HG02610 (cell line): ENCODE measurements around the gene RPAP3.

Source experiments
- ATAC-seq: cut with Tn5 transposase; IDR thresholded peaks from one replicate; pipeline ENCODE4 v1.9.1; 2021; ENCODE audit warnings: mild to moderate bottlenecking, moderate library complexity; ENCODE audit not compliant: unreplicated experiment

RPAP3 gene

GRCh38 chr12:47722136-47722834 lies 16.5 kb upstream of the RPAP3 start:
- no peak for ATAC-seq

- no peak for ATAC-seq
Measured at GRCh38 chr12:47721431-47721973, 15.7 kb upstream of the RPAP3 start.

DNA sequence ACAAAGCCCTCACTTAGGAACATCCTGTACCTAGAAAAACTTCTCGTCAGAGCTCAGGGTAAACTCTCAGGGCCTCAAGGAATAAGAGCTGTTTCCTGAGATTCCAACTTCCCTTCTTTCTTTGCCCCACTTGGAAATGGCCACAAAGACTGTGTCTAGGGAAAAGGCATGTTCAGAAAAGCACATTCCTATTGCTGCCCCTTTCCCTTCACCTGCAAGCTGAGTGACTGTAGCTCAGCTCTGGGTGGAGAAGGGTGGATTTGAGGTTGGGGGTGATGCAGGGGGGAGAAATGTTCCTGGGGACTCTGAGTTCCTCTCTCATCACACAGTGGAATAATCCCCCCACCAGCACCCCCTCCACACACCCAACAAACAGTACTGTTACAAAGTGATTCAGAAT lies 12.7 kb upstream of the RPAP3 start:
- ATAC-seq: no peak

DNA sequence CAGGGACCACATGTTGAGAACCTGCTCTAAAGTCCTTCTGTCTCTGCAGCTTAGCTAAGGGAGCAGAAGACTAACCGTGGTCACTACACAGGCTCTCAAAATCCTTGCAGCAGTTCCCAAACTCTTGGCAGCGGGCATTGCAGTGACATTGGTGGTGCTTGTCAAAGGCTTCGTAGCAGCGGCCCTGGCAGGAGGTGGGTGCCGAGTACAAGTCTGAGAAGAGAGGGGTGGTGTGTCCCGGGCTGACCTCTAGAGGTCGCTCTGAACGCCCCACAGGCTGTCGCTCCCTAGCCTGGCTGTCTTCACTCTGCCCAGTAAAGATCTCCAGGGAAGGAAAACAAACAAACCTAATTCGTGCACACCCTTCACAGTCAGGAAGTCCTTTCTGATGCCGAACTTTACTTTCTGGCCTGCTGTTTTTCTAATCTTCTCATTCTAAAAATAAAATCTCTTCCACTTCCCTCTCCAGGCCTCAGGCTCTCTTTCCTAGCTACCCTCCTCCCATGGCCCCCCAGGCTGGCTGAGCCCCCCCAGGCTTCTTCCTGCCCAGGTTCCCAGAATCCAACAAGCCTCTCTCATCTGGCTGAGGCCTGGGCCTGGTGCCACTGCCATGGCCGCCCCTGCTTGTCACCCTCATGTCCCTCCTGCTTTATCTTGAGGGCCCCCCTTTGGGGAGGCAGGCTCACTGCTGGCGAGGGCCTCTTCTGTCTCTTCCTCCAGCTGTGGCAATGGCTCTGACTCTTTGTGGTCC lies 11.8 kb upstream of the RPAP3 start:
- ATAC-seq: no peak

DNA sequence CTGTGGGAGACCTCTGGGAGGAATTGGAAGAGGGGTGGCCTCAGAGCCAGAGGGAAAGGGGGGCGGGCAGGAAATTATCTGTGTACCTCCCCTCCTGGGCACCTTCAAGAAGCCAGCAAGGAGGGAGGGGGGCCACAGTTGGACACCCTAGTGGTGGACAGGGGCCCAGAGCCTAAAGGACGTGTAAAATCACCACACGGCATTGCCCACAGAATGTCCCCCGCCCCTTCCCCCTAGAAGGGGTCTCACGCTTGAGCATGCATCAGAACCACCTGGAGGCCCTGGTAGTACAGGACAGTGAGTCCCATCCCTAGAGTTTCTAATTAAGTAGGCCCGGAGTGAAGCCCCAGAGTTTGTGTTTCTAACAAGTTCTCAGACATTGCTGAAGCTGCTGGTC lies 11.2 kb upstream of the RPAP3 start:
- no peak for ATAC-seq

- ATAC-seq: no peak
Measured at GRCh38 chr12:47715877-47716548, 10.2 kb upstream of the RPAP3 start.

DNA sequence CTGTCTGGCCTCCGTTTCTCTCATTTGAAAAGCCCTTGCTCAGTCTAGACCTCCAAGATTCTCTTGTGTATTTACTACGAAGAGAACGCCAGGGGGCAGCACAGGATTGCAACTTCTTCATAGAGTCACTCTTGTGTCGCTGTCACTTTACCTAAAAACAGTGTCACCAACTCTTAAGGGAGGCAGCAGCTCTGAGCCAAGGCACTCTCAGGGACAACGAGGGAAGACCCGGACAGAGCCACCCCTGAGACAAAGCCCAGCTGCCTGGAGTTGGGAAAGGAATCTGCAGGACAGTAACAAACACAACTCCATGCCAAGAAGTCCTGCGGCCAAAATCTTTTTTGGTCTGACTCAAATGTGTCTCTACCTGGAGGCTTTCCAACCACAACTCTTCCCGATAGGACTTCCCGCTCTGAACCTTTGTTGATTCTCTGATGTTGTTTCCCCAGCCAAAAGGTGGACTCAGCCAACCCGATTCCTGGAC lies 9.6 kb upstream of the RPAP3 start:
- ATAC-seq: peak; percentile 72

- ATAC-seq: no peak
Measured at GRCh38 chr12:47714826-47715386, 9.1 kb upstream of the RPAP3 start.

- ATAC-seq: no peak
Measured at GRCh38 chr12:47712171-47712570, 6.3 kb upstream of the RPAP3 start.

DNA sequence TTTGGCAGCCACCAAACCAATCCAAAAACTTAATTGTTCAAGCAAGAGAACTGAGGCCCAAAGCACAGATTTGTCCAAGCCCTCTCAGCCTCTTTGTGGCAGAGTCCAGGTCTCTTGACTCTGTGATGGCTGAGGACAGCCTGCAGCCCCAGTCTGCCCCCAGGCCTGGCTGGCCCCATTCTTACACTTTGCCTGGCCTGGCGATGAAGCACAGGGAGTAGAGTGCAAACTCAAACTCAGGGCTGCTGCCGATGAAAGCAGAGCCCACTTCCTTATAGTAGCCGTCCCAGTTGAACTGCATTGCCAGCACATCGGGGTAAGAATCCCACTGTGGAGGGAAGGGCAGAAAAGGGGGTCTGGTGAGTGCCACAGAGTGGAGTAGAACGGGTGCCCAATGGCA lies 5.6 kb upstream of the RPAP3 start:
- ATAC-seq: no peak

GRCh38 chr12:47710278-47710677 lies 4.4 kb upstream of the RPAP3 start:
- no peak for ATAC-seq

- no peak for ATAC-seq
Measured at GRCh38 chr12:47709671-47710070, 3.8 kb upstream of the RPAP3 start.

DNA sequence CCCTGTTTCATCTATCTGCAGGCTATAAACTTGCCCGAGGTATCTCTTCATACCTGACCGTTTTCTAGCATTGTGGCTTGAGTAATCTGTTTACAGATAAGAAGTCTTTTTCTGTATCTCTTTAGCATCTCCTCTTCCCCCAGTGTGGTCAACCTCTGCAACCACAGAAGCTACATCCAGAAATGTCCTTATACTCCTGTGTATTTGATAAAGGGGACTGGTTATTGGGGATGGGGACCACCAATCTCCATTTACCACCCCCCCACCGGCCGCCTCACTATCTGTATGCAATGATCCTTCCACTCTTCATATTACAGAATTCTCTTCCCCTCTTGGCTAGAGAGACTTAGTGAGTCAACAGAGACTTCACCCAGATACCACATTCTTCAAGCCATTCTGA lies 3.4 kb upstream of the RPAP3 start:
- ATAC-seq: no peak

DNA sequence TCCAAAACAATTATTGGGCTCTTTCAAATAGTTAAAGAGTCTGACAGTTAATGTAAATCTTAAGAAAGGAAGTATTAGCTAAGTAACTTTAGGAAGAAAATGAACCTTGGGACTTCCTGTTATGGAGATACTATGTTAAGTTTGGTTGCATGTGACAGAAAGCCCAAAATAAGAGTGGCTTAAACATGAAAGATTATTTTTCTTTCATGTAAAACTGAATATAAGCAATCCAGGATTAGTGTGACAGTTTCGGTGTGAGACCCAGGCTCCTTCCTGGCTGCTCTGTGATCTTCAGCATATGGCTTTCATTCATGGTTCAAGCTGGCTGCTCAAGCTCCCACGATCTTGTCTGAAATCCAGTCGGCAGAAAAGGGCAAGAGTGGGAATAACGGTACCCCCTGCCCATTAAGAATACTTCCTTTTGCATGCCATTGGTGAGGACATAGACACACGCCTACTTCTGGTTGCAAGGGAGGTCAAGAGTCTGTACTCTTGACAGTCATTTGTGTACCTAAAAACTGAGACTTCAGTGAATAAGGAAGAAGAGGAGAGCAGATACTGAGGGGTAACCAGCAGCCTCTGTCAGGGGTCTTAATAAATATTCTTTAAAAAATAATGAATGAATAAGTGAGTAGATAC lies 2.2 kb upstream of the RPAP3 start:
- peak; percentile 24 for ATAC-seq

- ATAC-seq: no peak
Measured at GRCh38 chr12:47707355-47707754, 1.5 kb upstream of the RPAP3 start.

DNA sequence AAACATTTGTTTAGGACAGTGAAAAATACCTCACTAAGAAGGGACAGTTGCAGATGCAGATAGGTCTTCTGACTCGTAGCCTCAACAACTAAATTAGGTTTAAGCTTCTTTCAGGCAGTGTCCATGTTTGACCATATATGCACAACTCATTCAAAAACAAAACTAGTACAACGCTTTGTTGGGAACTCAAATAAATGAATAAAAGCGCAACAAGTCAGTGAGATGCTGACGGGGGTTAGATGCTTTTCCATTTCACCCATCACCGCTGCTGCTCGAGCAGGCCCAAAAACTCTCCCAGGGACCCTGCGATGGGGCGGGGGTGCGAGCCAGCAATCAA lies 633 bp downstream of the RPAP3 start:
- no peak for ATAC-seq

DNA sequence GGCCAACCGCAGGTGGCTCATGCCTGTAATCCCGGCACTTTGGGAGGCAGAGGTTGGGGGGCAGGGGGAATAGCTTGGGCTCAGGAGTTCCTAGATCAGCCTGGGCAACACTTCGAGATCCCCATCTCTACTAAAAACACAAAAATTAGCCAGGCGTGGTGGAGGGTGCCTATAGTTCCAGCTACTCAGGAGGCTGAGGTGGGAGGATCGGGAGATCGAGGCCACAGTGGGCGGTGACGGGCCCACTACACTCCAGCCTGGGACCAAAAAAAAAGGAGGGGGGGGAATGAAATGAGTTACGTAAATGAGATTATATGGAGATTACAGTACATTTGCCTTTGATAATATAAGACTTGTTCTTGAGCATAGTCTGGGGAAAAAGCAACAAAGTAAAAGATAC lies 1.1 kb downstream of the RPAP3 start:
- no peak for ATAC-seq

DNA sequence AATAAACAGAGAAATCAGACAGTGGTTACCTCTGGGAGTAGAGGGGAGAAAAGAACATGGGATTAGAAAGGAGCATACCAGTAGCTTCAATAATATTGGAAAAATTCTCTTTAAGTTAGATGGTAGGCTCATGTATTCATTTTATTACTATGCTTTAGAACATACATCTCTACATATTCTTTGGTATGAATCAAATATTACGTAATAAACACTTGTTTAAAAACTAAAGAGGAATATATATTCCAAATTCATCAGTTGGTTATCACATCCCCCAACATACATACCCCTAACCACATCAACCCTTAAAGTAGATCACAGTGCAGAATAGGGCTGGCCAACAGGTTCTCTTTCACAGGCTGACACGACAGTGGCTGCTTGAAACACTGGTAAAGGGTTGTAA lies 5.6 kb downstream of the RPAP3 start:
- ATAC-seq: no peak

DNA sequence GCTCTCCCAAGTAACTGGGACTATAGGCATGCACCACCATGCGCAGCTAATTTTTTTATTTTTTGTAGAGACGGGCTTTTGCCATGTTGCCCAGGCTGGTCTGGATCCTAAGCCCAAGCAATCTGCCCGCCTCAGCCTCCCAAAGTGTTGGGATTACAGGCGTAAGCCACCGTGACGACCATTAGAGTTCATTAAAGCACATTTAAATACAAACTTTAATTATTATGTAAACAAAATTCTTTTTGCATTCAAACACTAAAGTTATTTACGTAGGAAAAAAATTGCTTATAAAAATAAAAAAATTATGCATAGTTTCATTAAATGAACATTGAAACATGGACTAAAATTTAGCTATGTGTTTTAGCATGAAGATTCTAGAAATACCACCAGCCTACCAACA lies 7.2 kb downstream of the RPAP3 start:
- no peak for ATAC-seq

DNA sequence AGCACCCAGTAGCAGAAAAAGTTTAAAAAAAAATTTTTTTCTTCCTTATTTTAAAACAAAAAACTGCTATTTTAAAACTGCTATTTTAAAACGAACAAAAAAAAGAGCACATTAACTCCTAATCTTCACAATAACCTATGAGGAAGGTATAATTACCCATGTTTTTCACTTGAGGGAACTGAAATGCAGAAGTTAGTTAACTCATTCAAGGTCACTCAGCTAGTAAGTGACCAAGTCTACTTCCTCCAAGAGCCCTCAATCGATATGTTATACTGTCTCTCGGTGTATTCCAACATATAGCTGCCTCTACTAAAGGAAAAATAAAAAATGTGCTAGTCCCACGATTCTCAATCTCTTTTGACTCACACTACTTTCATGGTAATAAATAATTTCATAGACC lies 7.8 kb downstream of the RPAP3 start:
- no peak for ATAC-seq

DNA sequence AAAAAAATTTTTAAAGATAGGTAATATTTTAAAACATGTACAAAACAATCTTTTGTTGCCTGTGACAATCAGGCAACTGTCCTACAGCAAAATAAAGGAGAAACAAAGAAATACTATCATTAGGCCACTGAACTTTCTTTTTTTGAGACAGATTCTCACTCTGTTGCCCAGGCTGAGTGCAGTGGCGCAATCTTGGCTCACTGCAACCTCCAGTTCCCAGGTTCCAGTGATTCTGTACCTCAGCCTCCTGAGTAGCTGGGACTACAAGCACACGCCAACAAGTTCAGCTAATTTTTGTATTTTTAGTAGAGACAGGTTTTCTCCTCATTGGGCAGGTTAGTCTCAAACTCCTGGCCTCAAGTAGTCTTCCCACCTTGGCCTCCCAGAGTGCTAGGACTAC lies 16.6 kb downstream of the RPAP3 start:
- ATAC-seq: no peak
